IMR-90 (cell line): ENCODE data around the gene HTR3A.

Experiments
- BHLHE40 ChIP-seq: fragments of 150-350 bp; IDR thresholded peaks from 2 replicates; pipeline ENCODE4 v1.6.1; 2016; ENCODE audit warnings: mild to moderate bottlenecking, low read depth, low read length
- FOS ChIP-seq: fragments of 150-350 bp; IDR thresholded peaks from 2 replicates; pipeline ENCODE4 v1.6.1; 2016; ENCODE audit warnings: low read depth, low read length
- MAFK ChIP-seq: IDR thresholded peaks from 2 replicates; pipeline ENCODE4 v1.6.1; 2012; ENCODE audit warnings: low read depth, low read length, improper control_type of control experiment
- MXI1 ChIP-seq: IDR thresholded peaks from 2 replicates; pipeline ENCODE4 v1.6.1; 2012; ENCODE audit warnings: low read depth, mild to moderate bottlenecking, low read length, moderate library complexity, borderline replicate concordance
- POLR2A ChIP-seq: IDR thresholded peaks from 2 replicates; pipeline ENCODE4 v1.6.1; 2012; ENCODE audit warnings: mild to moderate bottlenecking, low read depth, low read length
- RAD21 ChIP-seq: IDR thresholded peaks from 2 replicates; pipeline ENCODE4 v1.6.1; 2012; ENCODE audit warnings: low read length, improper control_type of control experiment
- RCOR1 ChIP-seq: IDR thresholded peaks from 2 replicates; pipeline ENCODE4 v1.6.1; 2012; ENCODE audit warnings: mild to moderate bottlenecking, low read length, improper control_type of control experiment; ENCODE audit not compliant: insufficient replicate concordance
- TF ChIP-seq, protein P1 (sequence below): conservative IDR thresholded peaks from 2 replicates; pipeline ENCODE4 v1.5.1; 2012; ENCODE audit warnings: mild to moderate bottlenecking, low read depth, low read length, improper control_type of control experiment
- TF ChIP-seq, protein P2 (sequence below): fragments of 150-350 bp; IDR thresholded peaks from 2 replicates; pipeline ENCODE4 v1.6.1; 2017; ENCODE audit warnings: mild to moderate bottlenecking, antibody characterized with exemption, low read length, low read depth
- TF ChIP-seq, protein P3 (sequence below): fragments of 150-350 bp; IDR thresholded peaks from 2 replicates; pipeline ENCODE4 v1.6.1; 2016; ENCODE audit warnings: low read depth, mild to moderate bottlenecking, low read length, moderate library complexity, borderline replicate concordance

DNA sequence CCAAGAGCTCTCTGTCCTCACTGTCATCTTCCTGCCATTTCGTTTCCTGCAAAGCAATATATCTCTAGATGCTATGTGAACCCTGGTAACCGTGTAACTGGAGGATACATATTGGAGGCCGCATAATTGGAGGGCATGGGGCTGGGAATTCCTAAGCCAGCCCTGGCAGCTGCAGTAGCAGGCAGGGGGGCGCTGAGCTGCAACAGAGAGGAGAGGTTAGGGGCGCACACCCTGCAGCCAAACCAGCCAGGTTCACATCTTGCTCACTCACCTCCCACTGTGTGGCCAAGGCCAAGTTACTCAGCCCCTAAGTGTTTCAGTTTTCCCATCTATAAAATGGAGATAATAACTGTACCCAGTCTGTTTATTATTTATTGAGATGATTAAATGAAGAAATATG lies 44.7 kb downstream of the HTR3A start:
- TF ChIP-seq POLR2A (no peak), BHLHE40 (no peak), MXI1 (no peak), RAD21 (no peak), RCOR1 (no peak), FOS (no peak), MAFK (no peak)
- TF ChIP-seq, protein P1, sequence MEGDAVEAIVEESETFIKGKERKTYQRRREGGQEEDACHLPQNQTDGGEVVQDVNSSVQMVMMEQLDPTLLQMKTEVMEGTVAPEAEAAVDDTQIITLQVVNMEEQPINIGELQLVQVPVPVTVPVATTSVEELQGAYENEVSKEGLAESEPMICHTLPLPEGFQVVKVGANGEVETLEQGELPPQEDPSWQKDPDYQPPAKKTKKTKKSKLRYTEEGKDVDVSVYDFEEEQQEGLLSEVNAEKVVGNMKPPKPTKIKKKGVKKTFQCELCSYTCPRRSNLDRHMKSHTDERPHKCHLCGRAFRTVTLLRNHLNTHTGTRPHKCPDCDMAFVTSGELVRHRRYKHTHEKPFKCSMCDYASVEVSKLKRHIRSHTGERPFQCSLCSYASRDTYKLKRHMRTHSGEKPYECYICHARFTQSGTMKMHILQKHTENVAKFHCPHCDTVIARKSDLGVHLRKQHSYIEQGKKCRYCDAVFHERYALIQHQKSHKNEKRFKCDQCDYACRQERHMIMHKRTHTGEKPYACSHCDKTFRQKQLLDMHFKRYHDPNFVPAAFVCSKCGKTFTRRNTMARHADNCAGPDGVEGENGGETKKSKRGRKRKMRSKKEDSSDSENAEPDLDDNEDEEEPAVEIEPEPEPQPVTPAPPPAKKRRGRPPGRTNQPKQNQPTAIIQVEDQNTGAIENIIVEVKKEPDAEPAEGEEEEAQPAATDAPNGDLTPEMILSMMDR: no peak
- TF ChIP-seq, protein P2, sequence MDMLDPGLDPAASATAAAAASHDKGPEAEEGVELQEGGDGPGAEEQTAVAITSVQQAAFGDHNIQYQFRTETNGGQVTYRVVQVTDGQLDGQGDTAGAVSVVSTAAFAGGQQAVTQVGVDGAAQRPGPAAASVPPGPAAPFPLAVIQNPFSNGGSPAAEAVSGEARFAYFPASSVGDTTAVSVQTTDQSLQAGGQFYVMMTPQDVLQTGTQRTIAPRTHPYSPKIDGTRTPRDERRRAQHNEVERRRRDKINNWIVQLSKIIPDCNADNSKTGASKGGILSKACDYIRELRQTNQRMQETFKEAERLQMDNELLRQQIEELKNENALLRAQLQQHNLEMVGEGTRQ: no peak
- TF ChIP-seq, protein P3, sequence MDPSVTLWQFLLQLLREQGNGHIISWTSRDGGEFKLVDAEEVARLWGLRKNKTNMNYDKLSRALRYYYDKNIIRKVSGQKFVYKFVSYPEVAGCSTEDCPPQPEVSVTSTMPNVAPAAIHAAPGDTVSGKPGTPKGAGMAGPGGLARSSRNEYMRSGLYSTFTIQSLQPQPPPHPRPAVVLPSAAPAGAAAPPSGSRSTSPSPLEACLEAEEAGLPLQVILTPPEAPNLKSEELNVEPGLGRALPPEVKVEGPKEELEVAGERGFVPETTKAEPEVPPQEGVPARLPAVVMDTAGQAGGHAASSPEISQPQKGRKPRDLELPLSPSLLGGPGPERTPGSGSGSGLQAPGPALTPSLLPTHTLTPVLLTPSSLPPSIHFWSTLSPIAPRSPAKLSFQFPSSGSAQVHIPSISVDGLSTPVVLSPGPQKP: no peak
